Measurements from ENCODE around the gene MXI1. TPM values are rescaled to one million over a fixed set of nuclear protein-coding genes. Genes with fewer than 3 reads are reported as not detected.
A peak's percentile ranks its signal among the peaks of the same experiment; 100 is the strongest.

MXI1 gene
- total RNA-seq (100 to 1,000 TPM in 3 of 4 donors, 10 to 100 TPM in 1; 92.0 to 148 (median 107) TPM), polyA plus RNA-seq (10 to 100 TPM; 52.2 to 84.7 (median 84.2) TPM)

DNA sequence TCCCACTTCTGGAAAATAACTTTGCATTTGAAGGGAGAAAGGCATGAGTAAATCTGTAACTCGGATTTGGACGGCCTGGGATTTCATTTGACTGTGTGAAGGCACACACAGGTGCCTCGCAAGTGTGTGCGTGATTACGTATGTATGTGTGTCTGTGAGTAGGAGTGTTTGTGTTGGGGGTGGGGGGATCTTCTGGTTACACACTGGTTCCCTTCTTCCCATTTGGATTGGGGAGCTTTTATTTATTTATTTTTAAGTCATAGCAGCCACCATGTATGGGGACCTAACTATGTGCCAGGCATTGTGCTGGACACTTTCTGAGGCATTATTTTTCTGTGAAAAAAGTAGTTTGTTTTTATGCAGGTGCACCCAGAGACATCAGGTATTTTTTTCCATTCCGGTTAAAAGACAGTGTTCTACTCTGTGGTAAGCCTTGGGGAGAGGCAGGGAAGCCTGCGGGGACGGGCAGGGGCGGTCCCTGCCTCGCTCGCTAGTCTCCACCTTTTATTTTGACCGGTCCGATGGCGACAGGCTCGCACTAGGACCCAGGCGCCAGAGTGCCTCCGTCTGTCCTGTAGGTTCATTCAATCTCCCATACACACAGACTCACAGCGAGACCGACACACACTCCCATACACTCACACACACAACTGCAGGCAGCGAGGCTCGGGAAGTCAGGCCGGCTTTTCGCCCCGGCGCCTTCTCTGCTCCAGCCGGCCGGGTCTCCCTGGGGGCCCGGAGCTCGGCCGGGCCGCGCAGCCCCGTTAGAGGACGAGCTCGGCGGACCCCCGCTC lies at the start of gene MXI1:
Gene MXI1, plus strand, starts transcription at position 595 of the 794 bp plus-strand sequence. CDS start 204 bp downstream, outside the sequence.
- 2 to 5% methylated on average over 37 of the region's 37 CpGs for WGBS, 2 donors
- Histone ChIP-seq H3K9me3 (no peaks in the 10 kb centered on the region), H3K4me3 (peak within 1 kb of the TSS; percentile 62 to 92 (median 76)), H3K4me1 (peaks cover 0 to 19% (median 17%) of the 10 kb centered on the region in 4 donors), H3K27ac (peak within 1 kb of the TSS; percentile 94 to 100 (median 98)), H3K27me3 (no peaks in the 10 kb centered on the region), H3K36me3 (no peaks in the 10 kb centered on the region)
- peak; percentile 87 for DNase-seq
- intact Hi-C loops (cut with DNase I) = loop anchor here (5.0 kb wide), 1 partner anchor 200 kb away; the partner anchor contains the start of gene ADD3
- TF ChIP-seq POLR2A (IDR thresholded peaks at IDR 0.05) (peak in 1 of 2 donors; percentile 71), POLR2AphosphoS5 (IDR thresholded peaks at IDR 0.05) (peak; percentile 50 to 92 (median 58)), EP300 (IDR thresholded peaks at IDR 0.05) (no peak)
- TF ChIP-seq, protein P1, sequence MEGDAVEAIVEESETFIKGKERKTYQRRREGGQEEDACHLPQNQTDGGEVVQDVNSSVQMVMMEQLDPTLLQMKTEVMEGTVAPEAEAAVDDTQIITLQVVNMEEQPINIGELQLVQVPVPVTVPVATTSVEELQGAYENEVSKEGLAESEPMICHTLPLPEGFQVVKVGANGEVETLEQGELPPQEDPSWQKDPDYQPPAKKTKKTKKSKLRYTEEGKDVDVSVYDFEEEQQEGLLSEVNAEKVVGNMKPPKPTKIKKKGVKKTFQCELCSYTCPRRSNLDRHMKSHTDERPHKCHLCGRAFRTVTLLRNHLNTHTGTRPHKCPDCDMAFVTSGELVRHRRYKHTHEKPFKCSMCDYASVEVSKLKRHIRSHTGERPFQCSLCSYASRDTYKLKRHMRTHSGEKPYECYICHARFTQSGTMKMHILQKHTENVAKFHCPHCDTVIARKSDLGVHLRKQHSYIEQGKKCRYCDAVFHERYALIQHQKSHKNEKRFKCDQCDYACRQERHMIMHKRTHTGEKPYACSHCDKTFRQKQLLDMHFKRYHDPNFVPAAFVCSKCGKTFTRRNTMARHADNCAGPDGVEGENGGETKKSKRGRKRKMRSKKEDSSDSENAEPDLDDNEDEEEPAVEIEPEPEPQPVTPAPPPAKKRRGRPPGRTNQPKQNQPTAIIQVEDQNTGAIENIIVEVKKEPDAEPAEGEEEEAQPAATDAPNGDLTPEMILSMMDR (IDR thresholded peaks at IDR 0.05) = no peak

DNA sequence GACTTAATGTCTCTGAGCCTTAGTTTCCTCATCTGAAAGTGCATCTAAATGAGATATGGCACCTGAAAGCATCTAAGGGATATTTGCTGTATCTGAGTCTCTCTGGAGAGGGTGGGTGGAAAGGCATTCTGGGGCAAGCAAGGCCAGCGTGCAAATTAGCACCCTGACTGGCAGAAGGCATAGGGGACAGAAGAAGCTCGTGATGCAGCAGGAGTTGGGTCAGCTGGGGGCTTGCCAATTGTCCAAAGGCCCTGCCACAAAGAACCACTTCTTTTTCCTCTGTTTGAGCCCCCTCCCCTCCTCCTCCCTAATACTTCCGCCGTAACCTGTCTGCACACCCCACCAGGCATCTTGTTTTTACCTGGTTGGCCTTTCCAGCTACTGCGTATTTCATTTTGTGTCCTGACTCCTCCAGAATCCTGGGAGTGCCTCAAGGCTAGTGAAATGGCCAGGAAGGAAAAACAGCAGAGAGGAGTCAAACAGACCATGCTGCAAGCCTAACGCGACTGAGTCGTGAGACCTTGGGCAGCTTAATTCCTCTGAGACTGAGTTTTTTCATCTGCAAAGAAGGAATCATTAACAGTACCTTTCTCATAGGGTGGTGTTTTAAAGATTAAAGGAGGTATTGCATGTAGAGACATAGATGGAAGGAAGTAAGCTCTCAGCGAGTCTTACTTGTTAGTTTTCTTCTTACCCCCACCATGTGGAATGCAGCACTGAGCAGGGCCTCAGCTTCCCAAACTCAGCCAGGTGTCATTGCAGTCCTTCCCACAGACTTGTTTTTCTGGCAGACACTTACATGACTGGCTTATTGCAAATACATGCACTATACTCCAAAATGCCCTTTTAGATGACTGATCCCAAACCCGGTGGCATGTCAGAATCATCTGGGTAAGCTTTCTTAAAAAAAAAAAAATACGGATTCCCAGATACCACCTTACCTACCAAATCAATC lies 49.1 kb upstream of the MXI1 start:
- Histone ChIP-seq H3K36me3 (no peaks in the 10 kb centered on the region), H3K4me1 (no peaks in the 10 kb centered on the region), H3K9me3 (no peaks in the 10 kb centered on the region), H3K27me3 (no peaks in the 10 kb centered on the region), H3K4me3 (no peak overlapping the region), H3K27ac (no peak overlapping the region)
- TF ChIP-seq, protein P1 (IDR thresholded peaks at IDR 0.05) = no peak
- TF ChIP-seq POLR2AphosphoS5 (IDR thresholded peaks at IDR 0.05) (no peak), POLR2A (IDR thresholded peaks at IDR 0.05) (no peak), EP300 (IDR thresholded peaks at IDR 0.05) (no peak)
- intact Hi-C loops (cut with DNase I) = no loop called here
- WGBS, 2 donors = 84 to 92% methylated on average over 11 of the region's 11 CpGs
- DNase-seq = no peak

- H3K36me3 ChIP-seq = no peaks in the 10 kb centered on the region
- 90 to 91% methylated on average over 4 of the region's 4 CpGs for WGBS, 2 donors
These were observed 47.3 kb upstream of the MXI1 start for GRCh38 chr10:110160081-110160480.

GRCh38 chr10:110160522-110160921 lies 46.9 kb upstream of the MXI1 start:
- no peaks in the 10 kb centered on the region for H3K9me3 ChIP-seq
- intact Hi-C loops (cut with DNase I) = no loop called here
- TF ChIP-seq POLR2A (IDR thresholded peaks at IDR 0.05) (no peak), POLR2AphosphoS5 (IDR thresholded peaks at IDR 0.05) (no peak), EP300 (IDR thresholded peaks at IDR 0.05) (no peak)
- TF ChIP-seq, protein P1 (IDR thresholded peaks at IDR 0.05) = no peak
- no peak for DNase-seq
- no peaks in the 10 kb centered on the region for H3K4me1 ChIP-seq
- no peak overlapping the region for H3K27ac ChIP-seq
- no peak overlapping the region for H3K4me3 ChIP-seq
- H3K36me3 ChIP-seq = no peaks in the 10 kb centered on the region
- peaks cover 0 to 2% (median 0%) of the 10 kb centered on the region in 3 donors for H3K27me3 ChIP-seq

More at GRCh38 chr10:110160081-110160480, 47.3 kb upstream of the MXI1 start:
- TF ChIP-seq POLR2A (IDR thresholded peaks at IDR 0.05) (no peak), POLR2AphosphoS5 (IDR thresholded peaks at IDR 0.05) (no peak), EP300 (IDR thresholded peaks at IDR 0.05) (no peak)
- TF ChIP-seq, protein P1 (IDR thresholded peaks at IDR 0.05) = no peak
- H3K27ac ChIP-seq = no peak overlapping the region
- no peaks in the 10 kb centered on the region for H3K9me3 ChIP-seq
- intact Hi-C loops (cut with DNase I) = no loop called here
- no peaks in the 10 kb centered on the region for H3K27me3 ChIP-seq
- no peak overlapping the region for H3K4me3 ChIP-seq
- no peaks in the 10 kb centered on the region for H3K4me1 ChIP-seq
- DNase-seq = no peak

Data from sigmoid colon (tissue), 7 donors.